Mammary epithelial cell (primary cell): Measurements from ENCODE around the gene TTLL8.

ENCODE experiments used
- EZH2 ChIP-seq: IDR thresholded peaks from 2 replicates; pipeline ENCODE4 v1.6.1; 2012; ENCODE audit warnings: low read length, inconsistent platforms, borderline replicate concordance
- TF ChIP-seq, protein P1 (sequence below), 2 donors: IDR thresholded peaks in 1 of 2; conservative IDR thresholded peaks in 1 of 2; 2 replicates each; pipeline ENCODE4 v1.5.1; 2011 to 2012; ENCODE audit warnings: inconsistent platforms in 2 of 2, low read length in 2 of 2, mild to moderate bottlenecking in 2 of 2, control low read depth in 1 of 2, low read depth in 1 of 2; ENCODE audit not compliant: insufficient read depth in 1 of 2; ENCODE audit errors: extremely low read depth in 1 of 2

- TF ChIP-seq, protein P1, sequence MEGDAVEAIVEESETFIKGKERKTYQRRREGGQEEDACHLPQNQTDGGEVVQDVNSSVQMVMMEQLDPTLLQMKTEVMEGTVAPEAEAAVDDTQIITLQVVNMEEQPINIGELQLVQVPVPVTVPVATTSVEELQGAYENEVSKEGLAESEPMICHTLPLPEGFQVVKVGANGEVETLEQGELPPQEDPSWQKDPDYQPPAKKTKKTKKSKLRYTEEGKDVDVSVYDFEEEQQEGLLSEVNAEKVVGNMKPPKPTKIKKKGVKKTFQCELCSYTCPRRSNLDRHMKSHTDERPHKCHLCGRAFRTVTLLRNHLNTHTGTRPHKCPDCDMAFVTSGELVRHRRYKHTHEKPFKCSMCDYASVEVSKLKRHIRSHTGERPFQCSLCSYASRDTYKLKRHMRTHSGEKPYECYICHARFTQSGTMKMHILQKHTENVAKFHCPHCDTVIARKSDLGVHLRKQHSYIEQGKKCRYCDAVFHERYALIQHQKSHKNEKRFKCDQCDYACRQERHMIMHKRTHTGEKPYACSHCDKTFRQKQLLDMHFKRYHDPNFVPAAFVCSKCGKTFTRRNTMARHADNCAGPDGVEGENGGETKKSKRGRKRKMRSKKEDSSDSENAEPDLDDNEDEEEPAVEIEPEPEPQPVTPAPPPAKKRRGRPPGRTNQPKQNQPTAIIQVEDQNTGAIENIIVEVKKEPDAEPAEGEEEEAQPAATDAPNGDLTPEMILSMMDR (conservative IDR thresholded peaks at IDR 0.05 in 1 of 2, IDR thresholded peaks at IDR 0.05 in 1 of 2; ENCODE audit: extremely low read depth in 1 of 2, insufficient read depth in 1 of 2, low read depth in 1 of 2, low read length in 2 of 2): no peak
- no peak for TF ChIP-seq EZH2
Measured at GRCh38 chr22:50085211-50085972, 27.3 kb upstream of the TTLL8 start, which contains the start of gene MLC1.
